ENCODE data around the gene DDN. TPM values are rescaled to one million over a fixed set of nuclear protein-coding genes. Genes with fewer than 3 reads are reported as not detected.
A peak's percentile ranks its signal among the peaks of the same experiment; 100 is the strongest.

Gene DDN
- total RNA-seq, 1 experiment from 2014 or later = 0.35 TPM

DNA sequence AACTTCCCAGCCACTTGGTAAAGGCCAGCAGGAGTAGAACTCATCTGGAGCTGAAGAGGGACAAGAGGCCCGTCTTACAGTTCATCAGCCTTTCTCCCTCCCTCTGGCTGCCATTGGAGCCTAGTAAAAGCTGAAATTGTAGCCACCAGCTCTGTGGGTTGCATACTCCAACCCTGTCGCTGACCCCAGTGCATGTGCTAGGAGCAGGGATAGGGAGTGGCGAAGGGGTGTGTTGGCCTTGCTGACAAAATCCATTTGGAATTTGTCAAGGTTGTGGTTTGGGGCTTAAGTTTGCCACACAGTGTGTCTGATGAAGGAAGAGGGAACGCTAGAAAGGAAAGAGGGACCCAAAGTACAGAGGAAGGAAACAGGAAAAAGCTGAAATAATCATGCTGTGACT lies 37.8 kb downstream of the DDN start:
- Histone ChIP-seq H2BK120ac (ENCODE audit: low read depth, low read length, poor library complexity, severe bottlenecking) (no peak overlapping the region), H3K9me3 (ENCODE audit: control insufficient read depth, low read depth, low read length) (no peaks in the 10 kb centered on the region), H3K23me2 (ENCODE audit: insufficient read length, low read depth, low read length, poor library complexity, severe bottlenecking) (peaks cover 5% of the 10 kb centered on the region), H3K18ac (ENCODE audit: insufficient read length, low read depth, low read length) (no peak overlapping the region), H3T11ph (ENCODE audit: low read length) (no peak overlapping the region), H3K56ac (ENCODE audit: insufficient read length, low read depth, low read length) (no peak overlapping the region), H3K9ac (ENCODE audit: extremely low read depth, insufficient read length, low read length) (no peak overlapping the region), H4K91ac (ENCODE audit: insufficient read length, low read depth, low read length) (no peak overlapping the region), H3K4ac (ENCODE audit: low read depth, low read length) (no peak overlapping the region), H3K14ac (ENCODE audit: insufficient read depth, low read length) (no peak overlapping the region), H2AFZ (ENCODE audit: low read length) (no peak overlapping the region), H4K20me1 (ENCODE audit: control insufficient read depth, insufficient read depth, insufficient read length) (no peaks in the 10 kb centered on the region), H3K27ac (ENCODE audit: insufficient read length, low read depth, low read length) (no peak overlapping the region), H2BK12ac (ENCODE audit: insufficient read length, low read depth, low read length) (no peak overlapping the region), H3K4me2 (ENCODE audit: insufficient read depth, insufficient read length, low read length) (no peak overlapping the region), H2BK15ac (ENCODE audit: low read depth, low read length) (no peak overlapping the region), H2AK5ac (ENCODE audit: insufficient read length, low read length) (no peak overlapping the region), H3K27me3 (ENCODE audit: insufficient read depth, low read length) (no peaks in the 10 kb centered on the region; the same call in 1 of the 2 replicates), H2BK20ac (ENCODE audit: low read depth, low read length, poor library complexity, severe bottlenecking) (no peak overlapping the region), H4K8ac (replicated peaks; ENCODE audit: insufficient read length, low read depth, low read length) (no peak overlapping the region), H3K79me2 (ENCODE audit: insufficient read depth, low read length) (no peaks in the 10 kb centered on the region), H3K79me1 (ENCODE audit: insufficient read depth, low read depth, low read length, poor library complexity, severe bottlenecking) (no peaks in the 10 kb centered on the region), H2BK5ac (ENCODE audit: insufficient read length, low read length) (no peak overlapping the region), H3K4me1 (ENCODE audit: insufficient read depth, low read length) (peaks cover 9% of the 10 kb centered on the region; the same call in 1 of the 2 replicates), H3K23ac (ENCODE audit: insufficient read length, low read depth, low read length) (no peak overlapping the region), H4K5ac (ENCODE audit: insufficient read length, low read depth, low read length) (no peak overlapping the region)
- DNase-seq = no peak
- Mint-ChIP-seq H3K36me3 (ENCODE audit: insufficient read depth in 1 of 3, low read depth in 3 of 3) (peaks cover 0 to 2% (median 0%) of the 10 kb centered on the region in 3 experiments; a peak in 2 of 7 replicates), H3K27me3 (ENCODE audit: low read depth) (peaks cover 9% of the 10 kb centered on the region), H3K4me1 (peaks cover 28 to 31% of the 10 kb centered on the region in 2 experiments), H3K4me3 (no peak overlapping the region), H3K27ac (peak overlapping the region in 1 of 3 experiments; percentile 84; a peak in 1 of 7 replicates), H3K9me3 (no peaks in the 10 kb centered on the region; a peak in 1 of 5 replicates)
- WGBS (ENCODE audit: extremely low coverage, insufficient read length, low lambda C conversion rate) = no CpG with 5 or more reads among the region's 4 CpGs
- TF ChIP-seq, protein P1, sequence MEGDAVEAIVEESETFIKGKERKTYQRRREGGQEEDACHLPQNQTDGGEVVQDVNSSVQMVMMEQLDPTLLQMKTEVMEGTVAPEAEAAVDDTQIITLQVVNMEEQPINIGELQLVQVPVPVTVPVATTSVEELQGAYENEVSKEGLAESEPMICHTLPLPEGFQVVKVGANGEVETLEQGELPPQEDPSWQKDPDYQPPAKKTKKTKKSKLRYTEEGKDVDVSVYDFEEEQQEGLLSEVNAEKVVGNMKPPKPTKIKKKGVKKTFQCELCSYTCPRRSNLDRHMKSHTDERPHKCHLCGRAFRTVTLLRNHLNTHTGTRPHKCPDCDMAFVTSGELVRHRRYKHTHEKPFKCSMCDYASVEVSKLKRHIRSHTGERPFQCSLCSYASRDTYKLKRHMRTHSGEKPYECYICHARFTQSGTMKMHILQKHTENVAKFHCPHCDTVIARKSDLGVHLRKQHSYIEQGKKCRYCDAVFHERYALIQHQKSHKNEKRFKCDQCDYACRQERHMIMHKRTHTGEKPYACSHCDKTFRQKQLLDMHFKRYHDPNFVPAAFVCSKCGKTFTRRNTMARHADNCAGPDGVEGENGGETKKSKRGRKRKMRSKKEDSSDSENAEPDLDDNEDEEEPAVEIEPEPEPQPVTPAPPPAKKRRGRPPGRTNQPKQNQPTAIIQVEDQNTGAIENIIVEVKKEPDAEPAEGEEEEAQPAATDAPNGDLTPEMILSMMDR (conservative IDR thresholded peaks at IDR 0.05) = no peak
